ENCODE measurements around the gene SETD3.

Gene SETD3

GRCh38 chr14:99384450-99385417 lies 95.9 kb downstream of the SETD3 start:
- DNase-seq = no peak

GRCh38 chr14:99383472-99384449 lies 96.9 kb downstream of the SETD3 start:
- DNase-seq = no peak

GRCh38 chr14:99382781-99383471 lies 97.7 kb downstream of the SETD3 start:
- DNase-seq = no peak

GRCh38 chr14:99382071-99382470 lies 98.6 kb downstream of the SETD3 start:
- no peak for DNase-seq

- DNase-seq = no peak
Measured at GRCh38 chr14:99381688-99382060, 99.0 kb downstream of the SETD3 start.

- no peak for DNase-seq
Measured at GRCh38 chr14:99380991-99381687, 99.5 kb downstream of the SETD3 start.

GRCh38 chr14:99380402-99380801 lies 100.3 kb downstream of the SETD3 start:
- no peak for DNase-seq

- DNase-seq = no peak
Measured at GRCh38 chr14:99378782-99379214, 101.9 kb downstream of the SETD3 start.

GRCh38 chr14:99377951-99378350 lies 102.7 kb downstream of the SETD3 start:
- no peak for DNase-seq

GRCh38 chr14:99374964-99375363 lies 105.7 kb downstream of the SETD3 start:
- DNase-seq = no peak

- no peak for DNase-seq
Measured at GRCh38 chr14:99363616-99364290, 116.9 kb downstream of the SETD3 start.

- no peak for DNase-seq
Measured at GRCh38 chr14:99363051-99363450, 117.6 kb downstream of the SETD3 start.

- no peak for DNase-seq
Measured at GRCh38 chr14:99361596-99362215, 119.0 kb downstream of the SETD3 start.

GRCh38 chr14:99360774-99361595 lies 119.7 kb downstream of the SETD3 start:
- DNase-seq = peak; percentile 18

- DNase-seq = no peak
Measured at GRCh38 chr14:99359906-99360305, 120.8 kb downstream of the SETD3 start.

- DNase-seq = no peak
Measured at GRCh38 chr14:99357916-99358390, 122.7 kb downstream of the SETD3 start.

- no peak for DNase-seq
Measured at GRCh38 chr14:99357151-99357915, 123.3 kb downstream of the SETD3 start.

GRCh38 chr14:99356031-99356608 lies 124.5 kb downstream of the SETD3 start:
- no peak for DNase-seq
